ENCODE measurements around the gene AGRP. TPM values are rescaled to one million over a fixed set of nuclear protein-coding genes. Genes with fewer than 3 reads are reported as not detected.
"Not testable (repeated sequence)": the region's sequence is repeated elsewhere in the genome, so short reads cannot be mapped to it uniquely, and the experiment has no call there.

Gene AGRP
- total RNA-seq, 1 experiment from 2014 or later = not detected

GRCh38 chr16:67504031-67505021 lies 21.0 kb upstream of the AGRP start:
- peak; percentile 72 for DNase-seq (ENCODE audit: low read depth)

GRCh38 chr16:67499106-67499505 lies 15.8 kb upstream of the AGRP start:
- DNase-seq (ENCODE audit: low read depth) = no peak

- DNase-seq (ENCODE audit: low read depth) = no peak
Measured at GRCh38 chr16:67490335-67491096, 7.2 kb upstream of the AGRP start.

- no peak for DNase-seq (ENCODE audit: low read depth)
Measured at GRCh38 chr16:67489401-67490083, 6.2 kb upstream of the AGRP start.

GRCh38 chr16:67487561-67487960 lies 4.2 kb upstream of the AGRP start:
- DNase-seq (ENCODE audit: low read depth) = not testable (repeated sequence)

GRCh38 chr16:67486805-67487204 lies 3.5 kb upstream of the AGRP start:
- peak; percentile 31 for DNase-seq (ENCODE audit: low read depth)

- no peak for DNase-seq (ENCODE audit: low read depth)
Measured at GRCh38 chr16:67483731-67484525, 581 bp upstream of the AGRP start.

GRCh38 chr16:67482233-67482924 lies 968 bp downstream of the AGRP start:
- no peak for DNase-seq (ENCODE audit: low read depth)

- no peak for DNase-seq (ENCODE audit: low read depth)
Measured at GRCh38 chr16:67481561-67482232, 1.6 kb downstream of the AGRP start.

- DNase-seq (ENCODE audit: low read depth) = peak; percentile 98
Measured at GRCh38 chr16:67480833-67481560, 2.4 kb downstream of the AGRP start, which contains the start of gene ATP6V0D1. ATP6V0D1 (minus strand) TSS chr16:67481157; CDS start chr16:67481086, 71 bp downstream.

GRCh38 chr16:67477960-67478554 lies 5.3 kb downstream of the AGRP start:
- no peak for DNase-seq (ENCODE audit: low read depth)

- DNase-seq (ENCODE audit: low read depth) = no peak
Measured at GRCh38 chr16:67474551-67475455, 8.5 kb downstream of the AGRP start.

- DNase-seq (ENCODE audit: low read depth) = no peak
Measured at GRCh38 chr16:67471758-67472384, 11.5 kb downstream of the AGRP start.

- no peak for DNase-seq (ENCODE audit: low read depth)
Measured at GRCh38 chr16:67470359-67470758, 13.0 kb downstream of the AGRP start.

GRCh38 chr16:67468731-67469130 lies 14.6 kb downstream of the AGRP start:
- no peak for DNase-seq (ENCODE audit: low read depth)

GRCh38 chr16:67466581-67466980 lies 16.8 kb downstream of the AGRP start:
- no peak for DNase-seq (ENCODE audit: low read depth)

GRCh38 chr16:67464565-67464964 lies 18.8 kb downstream of the AGRP start:
- DNase-seq (ENCODE audit: low read depth) = no peak

Measured in HT1080 (cell line).